IMR-90 (cell line): ENCODE data around the gene CUTC. TPM values are rescaled to one million over a fixed set of nuclear protein-coding genes. Genes with fewer than 3 reads are reported as not detected.

ENCODE experiments used
- ATAC-seq: fragments of 200-7000 bp; cut with Tn5 transposase; 2 replicates; pipeline ENCODE4 v1.9.1; 2020; ENCODE audit warnings: low read depth, mild to moderate bottlenecking, moderate library complexity
- BruUV-seq: library from RNA; stranded (reverse); fragments of 400-500 nt; replicated peaks from 2 replicates; lab custom pipeline; 2021; lab: Mats Ljungman, UMichigan
- CTCF ChIA-PET: fragments of 300-600 bp; formaldehyde crosslinking; extraction: SDS; loops from one replicate; lab custom pipeline; 2021; ENCODE audit warnings: antibody characterized with exemption; lab: Yijun Ruan, JAX
- POLR2A ChIA-PET: fragments of 300-600 bp; sonication (Branson Sonifier 250); formaldehyde crosslinking; loops from one replicate; lab custom pipeline; 2022; ENCODE audit warnings: antibody characterized with exemption; ENCODE audit not compliant: unreplicated experiment; lab: Charles Lee
- DNase-seq: peaks from one replicate; pipeline ENCODE4 v3.0.0; 2013
- H2AFZ ChIP-seq: replicated peaks from 2 replicates; pipeline ENCODE3; 2013; ENCODE audit warnings: low read length, mild to moderate bottlenecking; ENCODE audit not compliant: poor library complexity
- H2AK5ac ChIP-seq: 2 replicates; pipeline ENCODE4 v1.6.1; 2013; ENCODE audit warnings: low read depth, low read length, inconsistent platforms
- H2AK9ac ChIP-seq: replicated peaks from 2 replicates; pipeline ENCODE3; 2013; ENCODE audit warnings: mild to moderate bottlenecking, low read depth, low read length, moderate library complexity; ENCODE audit not compliant: poor library complexity
- H2BK120ac ChIP-seq: 2 replicates; pipeline ENCODE4 v1.6.1; 2013; ENCODE audit warnings: low read depth, low read length, inconsistent platforms
- H2BK15ac ChIP-seq: 3 replicates; pipeline ENCODE4 v1.6.1; 2013; ENCODE audit warnings: low read depth, low read length, inconsistent platforms
- H2BK20ac ChIP-seq: 2 replicates; pipeline ENCODE4 v1.6.1; 2013; ENCODE audit warnings: low read depth, mild to moderate bottlenecking, inconsistent platforms, low read length, moderate library complexity
- H2BK5ac ChIP-seq: 2 replicates; pipeline ENCODE4 v1.6.1; 2013; ENCODE audit warnings: mild to moderate bottlenecking, low read depth, low read length, inconsistent platforms; ENCODE audit not compliant: poor library complexity, severe bottlenecking
- H3K14ac ChIP-seq: replicated peaks from 2 replicates; pipeline ENCODE4 v1.6.1; 2013; ENCODE audit warnings: low read depth, low read length, inconsistent platforms
- H3K18ac ChIP-seq: 2 replicates; pipeline ENCODE4 v1.6.1; 2013; ENCODE audit warnings: low read depth, low read length, control low read depth
- H3K23ac ChIP-seq: 2 replicates; pipeline ENCODE4 v1.6.1; 2013; ENCODE audit warnings: low read depth, low read length, inconsistent platforms
- H3K27ac ChIP-seq: 2 replicates; pipeline ENCODE4 v1.5.1; 2013; ENCODE audit warnings: mild to moderate bottlenecking, control low read depth, low read length; ENCODE audit not compliant: insufficient read depth
- H3K27me3 ChIP-seq: 2 replicates; pipeline ENCODE4 v1.6.1; 2013; ENCODE audit warnings: low read length; ENCODE audit not compliant: control insufficient read depth, insufficient read depth
- H3K36me3 ChIP-seq: 2 replicates; pipeline ENCODE4 v1.6.1; 2013; ENCODE audit warnings: low read length, mixed read lengths; ENCODE audit not compliant: control insufficient read depth, insufficient read depth
- H3K4ac ChIP-seq: 2 replicates; pipeline ENCODE4 v1.6.1; 2013; ENCODE audit warnings: low read depth, low read length, inconsistent platforms
- H3K4me1 ChIP-seq: 2 replicates; pipeline ENCODE4 v1.6.1; 2013; ENCODE audit warnings: low read length, mixed read lengths; ENCODE audit not compliant: control insufficient read depth, insufficient read depth
- H3K4me2 ChIP-seq: 2 replicates; pipeline ENCODE4 v1.6.1; 2013; ENCODE audit warnings: low read depth, mild to moderate bottlenecking, control low read depth, low read length, moderate library complexity
- H3K4me3 ChIP-seq: 2 replicates; pipeline ENCODE4 v1.5.1; 2013; ENCODE audit warnings: low read depth, mild to moderate bottlenecking, control low read depth, low read length, moderate library complexity; ENCODE audit not compliant: insufficient read depth
- H3K56ac ChIP-seq: 2 replicates; pipeline ENCODE4 v1.6.1; 2013; ENCODE audit warnings: low read length, inconsistent platforms; ENCODE audit not compliant: insufficient read depth; ENCODE audit errors: extremely low read depth
- H3K79me1 ChIP-seq, 2 experiments: 2 replicates each; pipeline ENCODE4 v1.6.1; 2013; ENCODE audit warnings: low read length in 2 of 2, inconsistent platforms in 1 of 2, low read depth in 1 of 2
- H3K9ac ChIP-seq: 2 replicates; pipeline ENCODE4 v1.6.1; 2013; ENCODE audit warnings: low read depth, low read length, control low read depth
- H3K9me1 ChIP-seq: 2 replicates; pipeline ENCODE4 v1.6.1; 2013; ENCODE audit warnings: low read length, inconsistent platforms; ENCODE audit not compliant: insufficient read depth
- H3K9me3 ChIP-seq: 2 replicates; pipeline ENCODE4 v1.6.1; 2013; ENCODE audit warnings: low read length; ENCODE audit not compliant: control insufficient read depth, insufficient read depth
- H4K20me1 ChIP-seq: 2 replicates; pipeline ENCODE4 v1.6.1; 2013; ENCODE audit warnings: low read length, inconsistent platforms; ENCODE audit not compliant: insufficient read depth
- H4K5ac ChIP-seq: 2 replicates; pipeline ENCODE4 v1.6.1; 2013; ENCODE audit warnings: mild to moderate bottlenecking, low read depth, low read length, control low read depth
- H4K8ac ChIP-seq, 2 experiments: 2 replicates each; pipeline ENCODE4 v1.6.1; 2013; ENCODE audit warnings: low read depth in 2 of 2, low read length in 2 of 2, control low read depth in 1 of 2, inconsistent platforms in 1 of 2
- H4K91ac ChIP-seq: 2 replicates; pipeline ENCODE4 v1.6.1; 2013; ENCODE audit warnings: low read depth, low read length, inconsistent platforms; ENCODE audit not compliant: insufficient read depth
- CEBPB ChIP-seq: IDR thresholded peaks from 2 replicates; pipeline ENCODE4 v1.6.1; 2012; ENCODE audit warnings: low read depth, low read length, improper control_type of control experiment
- FOS ChIP-seq: fragments of 150-350 bp; IDR thresholded peaks from 2 replicates; pipeline ENCODE4 v1.6.1; 2016; ENCODE audit warnings: low read depth, low read length
- MAFK ChIP-seq: IDR thresholded peaks from 2 replicates; pipeline ENCODE4 v1.6.1; 2012; ENCODE audit warnings: low read depth, low read length, improper control_type of control experiment
- NFE2L2 ChIP-seq: fragments of 150-350 bp; IDR thresholded peaks from 2 replicates; pipeline ENCODE4 v1.6.1; 2016; ENCODE audit warnings: low read depth, mild to moderate bottlenecking, low read length
- POLR2A ChIP-seq: IDR thresholded peaks from 2 replicates; pipeline ENCODE4 v1.6.1; 2012; ENCODE audit warnings: mild to moderate bottlenecking, low read depth, low read length
- RAD21 ChIP-seq: IDR thresholded peaks from 2 replicates; pipeline ENCODE4 v1.6.1; 2012; ENCODE audit warnings: low read length, improper control_type of control experiment
- RCOR1 ChIP-seq: IDR thresholded peaks from 2 replicates; pipeline ENCODE4 v1.6.1; 2012; ENCODE audit warnings: mild to moderate bottlenecking, low read length, improper control_type of control experiment; ENCODE audit not compliant: insufficient replicate concordance
- RFX5 ChIP-seq: IDR thresholded peaks from 2 replicates; pipeline ENCODE4 v1.8.0; 2012; ENCODE audit warnings: low read depth, mild to moderate bottlenecking, low read length, moderate library complexity
- WGBS, 2 experiments: methylation state at CpG; one replicate each; pipeline versions ENCODE4 v1.1.5 to v1.1.7; 2013; ENCODE audit warnings: missing lambda C conversion rate in 2 of 2; ENCODE audit not compliant: insufficient read length in 1 of 2; ENCODE audit errors: extremely low coverage in 2 of 2; 5-methylcytosine and 5-hydroxymethylcytosine counted together
- dilution Hi-C: fragments of 300-500 bp; cut with HindIII; formaldehyde crosslinking; loops from one replicate; pipeline ENCODE4 v1.14.3; 2018; ENCODE audit warnings: low sequenced_read_pairs; ENCODE audit not compliant: unreplicated experiment
- in situ Hi-C: fragments of 300-500 bp; cut with MboI; formaldehyde crosslinking; loops from 3 replicates; pipeline ENCODE4 v1.14.3; 2019; ENCODE audit warnings: low sequenced_read_pairs, inconsistent platforms, mixed read lengths
- intact Hi-C: fragments of 100-400 bp; cut with micrococcal nuclease; formaldehyde crosslinking; loops from 2 replicates; pipeline ENCODE4 v1.10.0; 2022
- polyA plus RNA-seq, 3 experiments: library from polyadenylated mRNA; depleted of rRNA; stranded (reverse); fragments of >200 nt; gene quantifications; 2 replicates each; pipeline ENCODE4 v1.2.3, GENCODE V29; 2012; ENCODE audit warnings: low replicate concordance in 1 of 3
- total RNA-seq: library from RNA; depleted of rRNA; stranded (reverse); fragments of >200 nt; gene quantifications from 2 replicates; pipeline ENCODE4 v1.2.3, GENCODE V29; 2012
- TF ChIP-seq, protein P1 (sequence below): conservative IDR thresholded peaks from 2 replicates; pipeline ENCODE4 v1.5.1; 2012; ENCODE audit warnings: mild to moderate bottlenecking, low read depth, low read length, improper control_type of control experiment
- TF ChIP-seq, protein P2 (sequence below): fragments of 150-350 bp; IDR thresholded peaks from 2 replicates; pipeline ENCODE4 v1.6.1; 2016; ENCODE audit warnings: low read depth, mild to moderate bottlenecking, low read length, moderate library complexity, borderline replicate concordance

CUTC gene
- total and polyA plus RNA-seq, 2 of the 4 experiments (the other 2 are of a cell fraction): 7.0 to 10.2 TPM

DNA sequence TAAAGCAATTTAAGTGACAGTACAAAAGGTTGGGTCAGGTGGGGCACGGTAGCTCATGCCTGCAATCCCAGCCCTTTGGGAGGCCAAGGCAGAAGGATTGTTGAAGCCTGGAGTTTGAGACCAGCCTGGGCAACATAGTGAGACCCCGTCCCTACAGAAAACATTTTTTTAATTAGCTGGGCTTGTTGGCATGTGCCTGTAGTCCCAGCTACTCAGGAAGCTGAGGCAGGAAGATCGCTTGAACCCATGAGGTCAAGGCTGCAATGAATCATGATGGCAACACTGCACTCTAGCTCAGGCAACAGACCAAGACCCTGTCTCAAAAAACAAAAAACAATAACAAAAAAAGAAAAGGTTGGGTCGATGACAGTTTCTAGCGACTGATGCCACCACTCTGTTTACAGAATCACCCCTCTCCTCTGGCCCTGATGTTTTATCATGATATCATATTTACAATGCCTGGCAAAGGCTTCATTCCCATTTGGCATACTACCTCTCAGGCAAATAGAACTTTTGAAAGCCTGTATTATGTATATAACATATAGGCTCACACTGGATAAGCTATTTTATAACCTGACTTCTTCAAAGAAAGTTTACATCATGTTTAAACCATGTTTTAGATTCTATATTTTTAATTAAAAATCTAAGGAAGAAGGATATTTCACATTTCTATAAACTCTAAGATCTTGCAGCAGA is 49.8 kb downstream of the CUTC start (continued):
- TF ChIP-seq CEBPB (no peak), POLR2A (no peak)

DNA sequence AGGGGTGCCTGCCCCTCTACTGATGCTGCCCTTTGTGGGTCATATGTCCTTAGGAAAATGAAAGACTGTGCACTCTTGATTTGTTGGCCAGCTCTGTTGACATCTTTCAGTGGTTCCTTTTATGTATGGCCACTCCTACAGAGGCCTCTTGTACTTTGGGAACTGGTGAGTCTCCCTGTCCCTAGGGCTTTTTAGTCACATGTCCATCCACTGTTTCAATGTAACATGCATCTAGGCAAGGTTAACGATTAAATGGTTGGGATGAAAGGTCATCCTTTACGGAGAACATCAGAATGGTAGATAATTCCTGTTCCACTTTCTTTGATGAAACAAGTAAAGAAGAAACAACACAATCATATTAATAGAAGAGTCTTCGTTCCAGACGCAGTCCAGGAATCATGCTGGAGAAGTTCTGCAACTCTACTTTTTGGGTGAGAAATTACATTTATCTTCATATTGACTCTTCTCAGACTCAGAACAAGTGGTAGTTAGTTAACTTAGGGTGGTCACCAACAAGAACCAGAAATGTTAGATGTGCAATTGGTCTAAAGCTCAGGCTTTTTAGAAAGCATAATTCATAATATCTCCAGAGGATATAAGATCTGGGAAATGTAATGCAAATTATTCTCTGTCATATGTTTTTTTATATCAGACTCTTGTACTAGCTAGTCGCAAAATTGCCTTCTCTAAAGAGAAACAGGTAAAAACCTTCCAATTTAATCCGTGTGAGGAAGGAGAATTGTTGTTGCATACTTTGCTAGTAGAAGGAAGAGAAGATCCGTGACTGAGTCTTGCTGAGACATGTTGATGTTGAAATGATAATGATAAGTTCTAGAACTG is 50.6 kb downstream of the CUTC start, which contains the start of gene ABCC2:
ABCC2 (plus strand) TSS at position 194 of the 840 bp plus-strand sequence; CDS start at position 399, 205 bp downstream.
- Histone ChIP-seq H3K27ac (peak within 1 kb of the TSS; percentile 83), H4K5ac (peak within 1 kb of the TSS; percentile 70; the same call in 1 of the 2 replicates), H2BK20ac (peak within 1 kb of the TSS; percentile 88), H3K27me3 (no peaks in the 10 kb centered on the region), H3K9ac (no peak within 1 kb of the TSS), H3K4me2 (no peak within 1 kb of the TSS), H3K4me1 (peaks cover 18% of the 10 kb centered on the region), H3K4ac (peak within 1 kb of the TSS; percentile 84), H2BK15ac (peak within 1 kb of the TSS; percentile 88; the same call in 2 of the 3 replicates), H3K4me3 (no peak within 1 kb of the TSS), H2AFZ (no peak within 1 kb of the TSS), H3K23ac (peak within 1 kb of the TSS; percentile 53; the same call in 1 of the 2 replicates), H2BK5ac (peak within 1 kb of the TSS; percentile 95), H2BK120ac (peak within 1 kb of the TSS; percentile 91), H2AK9ac (peak within 1 kb of the TSS; percentile 62), H3K56ac (0 out of 2 replicates have a peak within 1 kb of the TSS, but pooled peaks have one; percentile 48), H3K9me3 (no peaks in the 10 kb centered on the region), H4K8ac (peak within 1 kb of the TSS in 1 of 2 experiments; percentile 59; a peak in 2 of 4 replicates), H2AK5ac (peak within 1 kb of the TSS; percentile 69), H3K79me1 (no peaks in the 10 kb centered on the region; a peak in 1 of 4 replicates), H4K20me1 (no peaks in the 10 kb centered on the region), H3K36me3 (no peaks in the 10 kb centered on the region), H3K14ac (no peak within 1 kb of the TSS), H3K18ac (peak within 1 kb of the TSS; percentile 76), H3K9me1 (peaks cover 5% of the 10 kb centered on the region), H4K91ac (peak within 1 kb of the TSS; percentile 90)
- ATAC-seq (no peak), DNase-seq (no peak)
- intact Hi-C loops: loop anchor here (5.0 kb wide), 2 partner anchors 50 kb away; partner anchors contain the start of genes COX15 and CUTC
- no TSS peak for BruUV-seq
- POLR2A ChIA-PET: no interaction called here
- no CpG with 5 or more reads among the region's 7 CpGs for WGBS, 2 experiments
- in situ Hi-C loops: no loop called here
- dilution Hi-C loops: no loop called here
- CTCF ChIA-PET: interaction anchor here (0.6 kb wide), 1 partner anchor 188 kb away, joined by 4 read pairs; no protein-coding TSS in a partner anchor
- TF ChIP-seq RAD21 (no peak), NFE2L2 (no peak), POLR2A (no peak), MAFK (no peak), FOS (no peak), RCOR1 (no peak), RFX5 (no peak)
- TF ChIP-seq, protein P1, sequence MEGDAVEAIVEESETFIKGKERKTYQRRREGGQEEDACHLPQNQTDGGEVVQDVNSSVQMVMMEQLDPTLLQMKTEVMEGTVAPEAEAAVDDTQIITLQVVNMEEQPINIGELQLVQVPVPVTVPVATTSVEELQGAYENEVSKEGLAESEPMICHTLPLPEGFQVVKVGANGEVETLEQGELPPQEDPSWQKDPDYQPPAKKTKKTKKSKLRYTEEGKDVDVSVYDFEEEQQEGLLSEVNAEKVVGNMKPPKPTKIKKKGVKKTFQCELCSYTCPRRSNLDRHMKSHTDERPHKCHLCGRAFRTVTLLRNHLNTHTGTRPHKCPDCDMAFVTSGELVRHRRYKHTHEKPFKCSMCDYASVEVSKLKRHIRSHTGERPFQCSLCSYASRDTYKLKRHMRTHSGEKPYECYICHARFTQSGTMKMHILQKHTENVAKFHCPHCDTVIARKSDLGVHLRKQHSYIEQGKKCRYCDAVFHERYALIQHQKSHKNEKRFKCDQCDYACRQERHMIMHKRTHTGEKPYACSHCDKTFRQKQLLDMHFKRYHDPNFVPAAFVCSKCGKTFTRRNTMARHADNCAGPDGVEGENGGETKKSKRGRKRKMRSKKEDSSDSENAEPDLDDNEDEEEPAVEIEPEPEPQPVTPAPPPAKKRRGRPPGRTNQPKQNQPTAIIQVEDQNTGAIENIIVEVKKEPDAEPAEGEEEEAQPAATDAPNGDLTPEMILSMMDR: no peak
- TF ChIP-seq, protein P2, sequence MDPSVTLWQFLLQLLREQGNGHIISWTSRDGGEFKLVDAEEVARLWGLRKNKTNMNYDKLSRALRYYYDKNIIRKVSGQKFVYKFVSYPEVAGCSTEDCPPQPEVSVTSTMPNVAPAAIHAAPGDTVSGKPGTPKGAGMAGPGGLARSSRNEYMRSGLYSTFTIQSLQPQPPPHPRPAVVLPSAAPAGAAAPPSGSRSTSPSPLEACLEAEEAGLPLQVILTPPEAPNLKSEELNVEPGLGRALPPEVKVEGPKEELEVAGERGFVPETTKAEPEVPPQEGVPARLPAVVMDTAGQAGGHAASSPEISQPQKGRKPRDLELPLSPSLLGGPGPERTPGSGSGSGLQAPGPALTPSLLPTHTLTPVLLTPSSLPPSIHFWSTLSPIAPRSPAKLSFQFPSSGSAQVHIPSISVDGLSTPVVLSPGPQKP: no peak
